Body of pancreas (tissue), 4 donors: ENCODE measurements around the gene SMOC2. TPM values are rescaled to one million over a fixed set of nuclear protein-coding genes. Genes with fewer than 3 reads are reported as not detected.

Source experiments
- ATAC-seq: fragments of 150-250 bp; one replicate; pipeline ENCODE4 v1.9.1; 2016
- DNase-seq, 4 donors: peaks; one replicate each; pipeline ENCODE4 v3.0.0-alpha.2; 2019
- H3K27ac ChIP-seq, 4 donors: fragments of 200-600 bp; sonication (generic); 1 replicate in 3 of 4; 2 replicates in 1 of 4; pipeline versions ENCODE4 v1.5.1 to v1.6.1; 2016 to 2019; ENCODE audit warnings: mild to moderate bottlenecking in 1 of 4, mixed read lengths in 1 of 4, moderate library complexity in 1 of 4
- H3K27me3 ChIP-seq, 2 donors: fragments of 200-600 bp; sonication (generic); one replicate each; pipeline ENCODE4 v1.6.0; 2016; ENCODE audit warnings: mild to moderate bottlenecking in 1 of 2
- H3K36me3 ChIP-seq, 2 donors: fragments of 200-600 bp; sonication (generic); replicated peaks in 1 of 2; 2 replicates each; pipeline ENCODE4 v1.5.1; 2016; ENCODE audit warnings: low read depth in 2 of 2; ENCODE audit not compliant: insufficient read depth in 1 of 2
- H3K4me1 ChIP-seq: fragments of 200-600 bp; sonication (generic); one replicate; pipeline ENCODE4 v1.6.0; 2016
- H3K4me3 ChIP-seq, 2 donors: fragments of 200-600 bp; sonication (generic); 1 replicate in 1 of 2; 2 replicates in 1 of 2; pipeline ENCODE4 v1.5.1; 2016 to 2019
- H3K9me3 ChIP-seq, 3 donors: fragments of 200-600 bp; sonication (generic); 1 replicate in 2 of 3; 2 replicates in 1 of 3; pipeline ENCODE4 v1.5.1; 2016
- CTCF ChIP-seq, 7 experiments: fragments of 450-650 bp in 4 of 7; fragments of 200-600 bp in 3 of 7; sonication (generic) in 3 of 7; IDR thresholded peaks; one replicate each; pipeline ENCODE4 v1.5.1; 2016 to 2019; ENCODE audit warnings: antibody characterized with exemption in 7 of 7
- POLR2A ChIP-seq, 3 donors: fragments of 450-650 bp; IDR thresholded peaks; one replicate each; pipeline ENCODE4 v1.6.1; 2016; ENCODE audit warnings: antibody characterized with exemption in 3 of 3, mild to moderate bottlenecking in 2 of 3
- WGBS, 2 donors: methylation state at CpG; one replicate each; pipeline ENCODE4 v1.1.5; 2017; 5-methylcytosine and 5-hydroxymethylcytosine counted together
- intact Hi-C: fragments of 100-400 bp; cut with DNase I; formaldehyde crosslinking; loops from one replicate; pipeline ENCODE4 v1.15.1; 2023
- total RNA-seq, 2 donors: library from RNA; depleted of rRNA; stranded (reverse); fragments of >200 nt; gene quantifications; one replicate each; pipeline ENCODE4 v1.1.0, GENCODE V29; 2016

SMOC2 gene
- total RNA-seq, 2 donors from 2014 or later: 22.7 to 31.4 TPM

DNA sequence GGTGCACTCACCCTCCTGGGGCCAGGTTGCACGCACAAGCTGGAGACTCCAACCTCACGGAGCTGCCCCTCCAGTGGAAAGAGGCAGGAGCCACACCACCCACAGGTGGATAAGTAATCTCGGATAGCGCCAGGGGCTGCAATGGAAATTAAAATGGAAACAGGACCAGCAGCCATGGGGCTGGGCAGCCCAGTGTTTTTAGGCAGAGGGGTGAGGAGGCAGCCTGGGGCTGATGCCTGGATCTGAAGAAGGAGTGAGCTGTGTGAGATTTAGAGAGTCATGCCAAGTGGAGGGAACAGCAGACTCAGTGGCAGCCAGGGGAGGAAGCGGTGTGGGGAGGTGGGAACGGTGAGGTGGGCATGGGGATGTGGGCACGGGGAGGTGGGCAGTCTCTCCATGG lies 275.6 kb downstream of the SMOC2 start:
- ATAC-seq: no peak
- Histone ChIP-seq H3K4me1 (no peaks in the 10 kb centered on the region), H3K4me3 (no peak overlapping the region), H3K27ac (no peak overlapping the region), H3K9me3 (no peaks in the 10 kb centered on the region), H3K27me3 (no peaks in the 10 kb centered on the region), H3K36me3 (no peaks in the 10 kb centered on the region)
- DNase-seq: no peak
- intact Hi-C loops: no loop called here
- TF ChIP-seq CTCF (IDR thresholded peaks at IDR 0.05): no peak
- no peak for TF ChIP-seq POLR2A (IDR thresholded peaks at IDR 0.05)
- WGBS, 2 donors: 72 to 76% methylated on average over 7 of the region's 7 CpGs

DNA sequence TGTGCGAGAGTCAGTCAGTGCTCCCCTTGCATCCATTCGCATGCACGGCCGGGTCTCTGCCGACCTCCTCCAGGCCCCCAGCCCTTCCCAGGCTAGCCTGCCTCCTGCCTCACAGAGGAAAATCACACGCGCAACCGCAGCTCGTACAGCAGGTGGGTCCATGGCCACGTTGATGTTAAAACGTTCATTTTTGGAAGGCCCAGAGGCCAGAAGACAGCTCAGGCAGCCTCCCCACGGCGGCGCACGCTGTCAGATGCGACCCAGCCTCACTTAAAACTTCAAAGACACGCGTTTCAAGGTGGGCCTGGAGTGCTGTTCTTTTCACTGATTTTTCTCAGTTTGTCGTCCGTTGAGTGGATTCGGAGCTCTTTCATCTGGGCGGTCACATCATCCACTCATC lies 276.5 kb downstream of the SMOC2 start:
- H3K36me3 ChIP-seq: no peaks in the 10 kb centered on the region
- TF ChIP-seq CTCF (IDR thresholded peaks at IDR 0.05) (no peak), POLR2A (IDR thresholded peaks at IDR 0.05) (no peak)
- ATAC-seq: no peak
- H3K4me1 ChIP-seq: no peaks in the 10 kb centered on the region
- H3K27ac ChIP-seq: no peak overlapping the region
- WGBS, 2 donors: 78 to 82% methylated on average over 18 to 22 of the region's 22 CpGs
- H3K4me3 ChIP-seq: no peak overlapping the region
- no peaks in the 10 kb centered on the region for H3K27me3 ChIP-seq
- intact Hi-C loops: no loop called here
- DNase-seq: no peak
- no peaks in the 10 kb centered on the region for H3K9me3 ChIP-seq

Other genes starting within 250 kb of the SMOC2 start
- gene DACT2, start 121.4 kb upstream of the SMOC2 start, total RNA-seq: 1 to 10 TPM; 4.9 to 5.4 TPM